Esophagus squamous epithelium (tissue), 4 donors: Measurements from ENCODE around the gene GPR65.

Source experiments
- CTCF ChIP-seq, 6 experiments: fragments of 450-650 bp in 4 of 6; fragments of 200-600 bp in 2 of 6; sonication (generic) in 2 of 6; IDR thresholded peaks; one replicate each; pipeline ENCODE4 v1.5.1; 2016 to 2019; ENCODE audit warnings: antibody characterized with exemption in 6 of 6, mild to moderate bottlenecking in 4 of 6, moderate library complexity in 4 of 6
- POLR2A ChIP-seq, 4 donors: fragments of 450-650 bp; IDR thresholded peaks; one replicate each; pipeline ENCODE4 v1.6.1; 2017; ENCODE audit warnings: antibody characterized with exemption in 4 of 4, mild to moderate bottlenecking in 4 of 4, moderate library complexity in 3 of 4

DNA sequence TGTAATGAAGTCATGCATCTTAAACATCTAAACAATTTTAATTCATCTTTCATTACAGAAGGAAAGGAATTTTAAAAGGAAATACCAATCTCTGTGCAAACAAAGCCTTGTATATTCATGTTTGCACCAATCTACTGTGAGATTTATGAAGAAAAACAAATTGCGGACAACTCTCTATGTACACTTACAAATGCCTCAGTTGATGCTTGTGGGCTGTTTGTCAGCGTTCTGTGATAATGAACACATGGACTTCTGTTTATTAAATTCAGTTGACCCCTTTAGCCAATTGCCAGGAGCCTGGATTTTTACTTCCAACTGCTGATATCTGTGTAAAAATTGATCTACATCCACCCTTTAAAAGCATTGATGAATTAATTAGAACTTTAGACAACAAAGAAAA is 5.4 kb downstream of the GPR65 start:
- TF ChIP-seq POLR2A (IDR thresholded peaks at IDR 0.05) = no peak
- TF ChIP-seq CTCF (IDR thresholded peaks at IDR 0.05) = no peak
